CD1c-positive myeloid dendritic cell (primary cell): ENCODE results near the gene TRAF2.

ENCODE experiments used
- DNase-seq: peaks from one replicate; pipeline ENCODE4 v3.0.0-alpha.2; 2016; ENCODE audit errors: extremely low spot score

TRAF2 gene

GRCh38 chr9:136913701-136914438, 27.6 kb downstream of the TRAF2 start:
- no peak for DNase-seq

GRCh38 chr9:136915632-136916329, 29.5 kb downstream of the TRAF2 start:
- no peak for DNase-seq

- DNase-seq: no peak
Measured at GRCh38 chr9:136916330-136917184, 30.2 kb downstream of the TRAF2 start.

GRCh38 chr9:136917902-136918301, 31.6 kb downstream of the TRAF2 start:
- DNase-seq: no peak

GRCh38 chr9:136920069-136920468, 33.8 kb downstream of the TRAF2 start:
- no peak for DNase-seq

GRCh38 chr9:136920734-136921231, 34.5 kb downstream of the TRAF2 start:
- no peak for DNase-seq

- DNase-seq: no peak
Measured at GRCh38 chr9:136921307-136921706, 35.0 kb downstream of the TRAF2 start.

- DNase-seq: no peak
Measured at GRCh38 chr9:136921718-136922117, 35.4 kb downstream of the TRAF2 start.

- no peak for DNase-seq
Measured at GRCh38 chr9:136922540-136922939, 36.2 kb downstream of the TRAF2 start.

- no peak for DNase-seq
Measured at GRCh38 chr9:136923881-136924280, 37.6 kb downstream of the TRAF2 start.

GRCh38 chr9:136925414-136926153, 39.3 kb downstream of the TRAF2 start:
- no peak for DNase-seq

GRCh38 chr9:136926154-136926704, 39.9 kb downstream of the TRAF2 start:
- DNase-seq: no peak

GRCh38 chr9:136926749-136927148, 40.4 kb downstream of the TRAF2 start:
- DNase-seq: no peak

GRCh38 chr9:136927343-136928271, 41.3 kb downstream of the TRAF2 start:
- DNase-seq: no peak

GRCh38 chr9:136928591-136928990, 42.3 kb downstream of the TRAF2 start:
- DNase-seq: peak; percentile 87

GRCh38 chr9:136930014-136930413, 43.7 kb downstream of the TRAF2 start:
- no peak for DNase-seq

GRCh38 chr9:136931611-136932130, 45.4 kb downstream of the TRAF2 start:
- no peak for DNase-seq

GRCh38 chr9:136934277-136934676, 48.0 kb downstream of the TRAF2 start:
- DNase-seq: no peak

- DNase-seq: peak; percentile 24
Measured at GRCh38 chr9:136935651-136936050, 49.3 kb downstream of the TRAF2 start.

- no peak for DNase-seq
Measured at GRCh38 chr9:136936645-136937170, 50.4 kb downstream of the TRAF2 start.
